A673 (cell line): ENCODE measurements around the gene RANBP3. TPM values are rescaled to one million over a fixed set of nuclear protein-coding genes. Genes with fewer than 3 reads are reported as not detected.

Source experiments
- BruUV-seq: library from RNA; stranded (reverse); fragments of 400-500 nt; replicated peaks from 2 replicates; lab custom pipeline; 2021; lab: Mats Ljungman, UMichigan
- CTCF ChIA-PET: fragments of 300-600 bp; sonication (Branson Sonifier 250); formaldehyde crosslinking; loops from one replicate; lab custom pipeline; 2022; ENCODE audit warnings: antibody characterized with exemption; lab: Charles Lee
- POLR2A ChIA-PET: fragments of 300-600 bp; sonication (Branson Sonifier 250); formaldehyde crosslinking; loops from one replicate; lab custom pipeline; 2022; ENCODE audit warnings: antibody characterized with exemption; ENCODE audit not compliant: low non-redundant PET; lab: Charles Lee
- DNase-seq: peaks from one replicate; pipeline ENCODE4 v3.0.0-alpha.2; 2015; ENCODE audit warnings: low spot score
- H3K27ac ChIP-seq: fragments of 200-600 bp; sonication (generic); 2 replicates; pipeline ENCODE4 v1.5.1; 2016; ENCODE audit warnings: mixed run types, low read depth, mild to moderate bottlenecking, mixed read lengths, antibody characterized with exemption, low read length; ENCODE audit not compliant: poor library complexity, severe bottlenecking
- H3K27me3 ChIP-seq: fragments of 200-600 bp; sonication (generic); replicated peaks from 2 replicates; pipeline ENCODE4 v1.6.1; 2017; ENCODE audit warnings: mixed run types, low read depth, mild to moderate bottlenecking, mixed read lengths, antibody characterized with exemption, low read length; ENCODE audit not compliant: insufficient read depth, poor library complexity
- H3K36me3 ChIP-seq: fragments of 200-600 bp; sonication (generic); 2 replicates; pipeline ENCODE4 v1.6.1; 2016; ENCODE audit warnings: mixed run types, mild to moderate bottlenecking, mixed read lengths, antibody characterized with exemption, low read length; ENCODE audit not compliant: insufficient read depth, poor library complexity, severe bottlenecking
- H3K4me1 ChIP-seq: fragments of 200-600 bp; sonication (generic); 2 replicates; pipeline ENCODE4 v1.6.1; 2017; ENCODE audit warnings: mixed run types, mild to moderate bottlenecking, mixed read lengths, antibody characterized with exemption, low read length; ENCODE audit not compliant: insufficient read depth, poor library complexity, severe bottlenecking
- H3K4me3 ChIP-seq: fragments of 200-600 bp; sonication (generic); 2 replicates; pipeline ENCODE4 v1.5.1; 2016; ENCODE audit warnings: low read depth, mixed run types, mild to moderate bottlenecking, mixed read lengths, low read length; ENCODE audit not compliant: poor library complexity, severe bottlenecking
- H3K9me3 ChIP-seq: fragments of 200-600 bp; sonication (generic); 2 replicates; pipeline ENCODE4 v1.6.1; 2016; ENCODE audit warnings: mixed run types, low read depth, mild to moderate bottlenecking, mixed read lengths, antibody characterized with exemption, low read length; ENCODE audit not compliant: poor library complexity, severe bottlenecking
- EZH2 ChIP-seq: fragments of 200-600 bp; sonication (generic); IDR thresholded peaks from 2 replicates; pipeline ENCODE4 v1.6.1; 2017; ENCODE audit warnings: borderline replicate concordance, low read depth, mild to moderate bottlenecking, mixed read lengths, antibody characterized with exemption, low read length; ENCODE audit not compliant: poor library complexity, severe bottlenecking
- intact Hi-C: fragments of 100-400 bp; cut with micrococcal nuclease; formaldehyde crosslinking; loops from one replicate; pipeline ENCODE4 v1.10.0; 2022; ENCODE audit not compliant: unreplicated experiment
- total RNA-seq: library from RNA; stranded (reverse); gene quantifications from 2 replicates; pipeline ENCODE4 v1.2.3, GENCODE V29; 2021
- TF ChIP-seq, protein P1 (sequence below): fragments of 300-800, 200-600 bp; sonication (generic); conservative IDR thresholded peaks from 2 replicates; pipeline ENCODE4 v1.5.1; 2017; ENCODE audit warnings: low read depth, mild to moderate bottlenecking, antibody characterized with exemption, low read length, moderate library complexity, mixed read lengths

The RANBP3 gene
- total RNA-seq, 1 experiment from 2014 or later = 130 TPM

DNA sequence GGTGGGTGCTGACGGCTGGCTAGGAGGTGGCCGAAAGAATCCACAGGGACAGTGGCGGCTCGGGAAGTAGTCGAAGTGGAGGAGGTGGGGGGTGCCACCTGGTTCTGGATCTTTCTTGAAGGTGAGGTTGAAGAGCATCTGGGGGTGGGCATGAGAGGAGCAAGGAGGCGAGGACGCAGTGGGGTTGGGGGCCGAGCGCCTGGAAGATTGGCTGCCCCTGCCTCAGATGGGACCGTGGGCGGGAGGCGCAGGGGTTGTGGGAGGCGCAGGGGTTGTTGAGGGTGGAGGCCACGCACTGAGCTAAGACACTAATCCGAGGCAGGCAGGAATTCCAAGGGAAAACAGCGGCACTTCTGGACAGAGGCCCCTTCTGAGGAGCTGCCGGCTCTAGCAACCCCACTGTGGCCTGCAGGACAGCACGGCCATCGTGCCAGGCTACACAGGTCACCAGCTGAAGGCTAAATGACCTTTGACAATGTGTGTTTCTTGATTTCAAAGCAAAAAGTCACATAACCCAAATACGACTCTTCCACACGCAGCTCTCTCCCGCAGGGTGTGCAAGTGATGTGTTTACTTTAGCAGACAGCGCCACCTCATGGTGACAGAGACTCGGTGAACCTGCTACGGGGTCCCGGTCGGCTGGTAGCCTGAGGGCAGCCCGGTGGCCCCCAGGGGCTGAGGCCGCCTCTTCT lies 44.1 kb upstream of the RANBP3 start:
- POLR2A ChIA-PET = interaction anchor here (0.6 kb wide), 1 partner anchor 225 kb away, joined by 16 read pairs; no protein-coding TSS in a partner anchor
- TF ChIP-seq, protein P1, sequence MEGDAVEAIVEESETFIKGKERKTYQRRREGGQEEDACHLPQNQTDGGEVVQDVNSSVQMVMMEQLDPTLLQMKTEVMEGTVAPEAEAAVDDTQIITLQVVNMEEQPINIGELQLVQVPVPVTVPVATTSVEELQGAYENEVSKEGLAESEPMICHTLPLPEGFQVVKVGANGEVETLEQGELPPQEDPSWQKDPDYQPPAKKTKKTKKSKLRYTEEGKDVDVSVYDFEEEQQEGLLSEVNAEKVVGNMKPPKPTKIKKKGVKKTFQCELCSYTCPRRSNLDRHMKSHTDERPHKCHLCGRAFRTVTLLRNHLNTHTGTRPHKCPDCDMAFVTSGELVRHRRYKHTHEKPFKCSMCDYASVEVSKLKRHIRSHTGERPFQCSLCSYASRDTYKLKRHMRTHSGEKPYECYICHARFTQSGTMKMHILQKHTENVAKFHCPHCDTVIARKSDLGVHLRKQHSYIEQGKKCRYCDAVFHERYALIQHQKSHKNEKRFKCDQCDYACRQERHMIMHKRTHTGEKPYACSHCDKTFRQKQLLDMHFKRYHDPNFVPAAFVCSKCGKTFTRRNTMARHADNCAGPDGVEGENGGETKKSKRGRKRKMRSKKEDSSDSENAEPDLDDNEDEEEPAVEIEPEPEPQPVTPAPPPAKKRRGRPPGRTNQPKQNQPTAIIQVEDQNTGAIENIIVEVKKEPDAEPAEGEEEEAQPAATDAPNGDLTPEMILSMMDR = peak; percentile 85
- TF ChIP-seq EZH2 = no peak
- no TSS peak for BruUV-seq
- Histone ChIP-seq H3K9me3 (no peaks in the 10 kb centered on the region), H3K27me3 (no peaks in the 10 kb centered on the region), H3K27ac (no peak overlapping the region), H3K4me3 (no peak overlapping the region), H3K36me3 (no peaks in the 10 kb centered on the region), H3K4me1 (no peaks in the 10 kb centered on the region)
- intact Hi-C loops = loop anchor here (2.0 kb wide), 2 partner anchors 35 to 217 kb away; partner anchors contain the start of gene NRTN
- CTCF ChIA-PET = interaction anchor here (0.6 to 2.1 kb wide), 15 partner anchors 8 to 1670 kb away, joined by 3 to 27 read pairs (median 3); partner anchors contain the start of genes NRTN and RANBP3
- peak; percentile 88 for DNase-seq

DNA sequence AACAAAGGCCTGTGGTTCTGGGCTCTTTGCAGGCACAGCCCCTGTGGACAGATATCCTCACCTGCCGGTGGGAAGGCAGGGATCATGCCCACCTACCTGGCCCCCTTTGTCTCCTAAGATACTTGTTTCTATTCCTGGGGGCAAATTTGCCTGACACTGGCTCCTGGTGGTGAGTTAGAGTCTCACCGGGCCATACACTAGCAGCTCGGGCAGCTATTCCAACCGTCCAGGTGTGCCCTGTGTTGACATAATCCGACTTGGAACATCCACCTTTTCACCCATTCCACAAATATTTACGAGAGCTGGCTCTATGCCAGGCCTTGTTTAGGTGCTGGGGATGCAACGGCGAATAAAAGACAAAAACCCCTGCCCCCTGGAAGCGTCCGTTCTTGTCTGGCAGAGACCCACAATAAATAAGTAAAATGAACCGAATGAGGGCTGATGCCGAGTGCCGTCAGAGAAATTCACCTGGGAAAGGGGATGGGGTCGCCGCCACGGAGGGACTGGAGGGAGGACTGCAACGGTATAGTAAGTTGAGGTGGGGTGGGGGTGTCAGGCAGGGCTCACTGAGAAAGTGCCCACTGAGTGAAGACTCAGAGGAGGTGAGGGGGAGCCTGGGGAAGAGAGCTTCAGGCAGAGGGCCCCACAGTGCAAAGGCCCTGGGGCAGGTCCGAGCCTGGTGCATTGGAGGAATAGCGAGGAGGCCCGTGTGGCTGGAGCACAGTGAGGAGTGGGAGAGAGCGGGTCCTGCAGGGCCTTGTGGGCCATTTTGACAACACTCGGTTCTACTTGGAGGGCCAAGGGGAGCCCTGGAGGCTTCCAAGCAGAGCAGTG lies 43.2 kb upstream of the RANBP3 start:
- no TSS peak for BruUV-seq
- intact Hi-C loops = no loop called here
- TF ChIP-seq EZH2 = no peak
- TF ChIP-seq, protein P1 = 0 out of 2 replicates have a peak, but pooled peaks have one; percentile 14
- Histone ChIP-seq H3K36me3 (no peaks in the 10 kb centered on the region), H3K4me3 (no peak overlapping the region), H3K4me1 (no peaks in the 10 kb centered on the region), H3K9me3 (no peaks in the 10 kb centered on the region), H3K27ac (no peak overlapping the region), H3K27me3 (no peaks in the 10 kb centered on the region)
- no peak for DNase-seq
- ChIA-PET CTCF (interaction anchor here (0.8 to 2.1 kb wide), 3 partner anchors 9 to 217 kb away, joined by 3 to 27 read pairs (median 18); partner anchors contain the start of gene NRTN), POLR2A (no interaction called here)

DNA sequence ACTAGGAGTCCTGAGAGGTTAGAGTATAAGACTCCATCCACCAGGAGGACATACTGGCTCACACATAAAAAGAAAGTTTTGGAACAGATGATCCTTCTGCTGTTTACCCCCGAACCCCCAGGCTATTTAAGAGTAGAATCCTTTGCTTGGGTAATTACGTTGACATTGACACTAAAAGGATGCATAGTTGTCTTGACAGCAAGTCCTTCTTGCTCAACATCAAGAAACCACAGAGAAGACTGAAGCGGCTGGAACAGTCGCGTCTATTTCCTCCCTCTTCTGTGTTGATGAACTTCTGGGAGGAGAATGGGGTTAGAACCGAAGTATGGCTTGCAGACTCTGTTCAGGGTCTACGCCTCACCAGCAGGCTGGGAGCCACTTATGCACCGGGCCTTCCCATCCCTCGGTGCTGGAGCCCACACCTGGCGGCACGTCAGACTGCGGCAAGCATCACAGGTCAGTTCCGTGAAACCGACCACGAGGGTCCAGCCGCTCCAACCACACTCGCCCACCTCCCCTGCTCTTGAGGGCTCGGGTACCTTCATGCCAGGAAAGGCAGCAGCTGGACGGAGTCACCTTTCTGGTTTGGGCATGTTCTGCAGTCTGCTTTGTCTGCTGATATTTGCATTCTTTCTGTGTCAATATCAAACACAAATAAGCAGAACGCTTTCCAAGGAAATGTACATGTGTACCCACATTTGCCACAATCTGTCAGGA lies 42.4 kb upstream of the RANBP3 start:
- TF ChIP-seq, protein P1 = no peak
- no peak for TF ChIP-seq EZH2
- Histone ChIP-seq H3K4me3 (no peak overlapping the region), H3K27ac (no peak overlapping the region), H3K27me3 (no peaks in the 10 kb centered on the region), H3K36me3 (no peaks in the 10 kb centered on the region), H3K4me1 (no peaks in the 10 kb centered on the region), H3K9me3 (no peaks in the 10 kb centered on the region)
- intact Hi-C loops = no loop called here
- POLR2A ChIA-PET = no interaction called here
- CTCF ChIA-PET = no interaction called here
- DNase-seq = no peak
- no TSS peak for BruUV-seq
